Neutrophil (primary cell): ENCODE measurements around the gene BMPR1B.
"Not testable (repeated sequence)": the region's sequence is repeated elsewhere in the genome, so short reads cannot be mapped to it uniquely, and the experiment has no call there.

ENCODE experiments used
- H3K27ac ChIP-seq: fragments of 200-600 bp; sonication (generic); 2 replicates; pipeline ENCODE4 v1.5.1; 2016; ENCODE audit warnings: mild to moderate bottlenecking, moderate library complexity
- H3K27me3 ChIP-seq: fragments of 200-600 bp; sonication (generic); 2 replicates; pipeline ENCODE4 v1.6.0; 2016; ENCODE audit warnings: mild to moderate bottlenecking
- H3K36me3 ChIP-seq: fragments of 200-600 bp; sonication (generic); 2 replicates; pipeline ENCODE4 v1.5.1; 2017
- H3K4me1 ChIP-seq, 2 experiments: fragments of 200-600 bp in 1 of 2; sonication (generic) in 1 of 2; 1 replicate in 1 of 2; 2 replicates in 1 of 2; pipeline versions ENCODE4 v1.5.1 to v1.6.1; 2013 to 2016; ENCODE audit warnings: low read depth in 1 of 2, low read length in 1 of 2, mild to moderate bottlenecking in 1 of 2, moderate library complexity in 1 of 2; ENCODE audit not compliant: control insufficient read depth in 1 of 2, insufficient read depth in 1 of 2
- H3K4me3 ChIP-seq, 2 experiments: fragments of 200-600 bp in 1 of 2; sonication (generic) in 1 of 2; 1 replicate in 1 of 2; 2 replicates in 1 of 2; pipeline ENCODE4 v1.5.1; 2013 to 2016; ENCODE audit warnings: low read depth in 1 of 2, low read length in 1 of 2, mild to moderate bottlenecking in 1 of 2, moderate library complexity in 1 of 2
- H3K9me3 ChIP-seq: fragments of 200-600 bp; sonication (generic); 2 replicates; pipeline ENCODE4 v1.5.1; 2016
- TF ChIP-seq, protein P1 (sequence below): fragments of 200-600 bp; sonication (generic); IDR thresholded peaks from 2 replicates; pipeline ENCODE4 v1.5.1; 2016; ENCODE audit warnings: antibody characterized with exemption

The BMPR1B gene

DNA sequence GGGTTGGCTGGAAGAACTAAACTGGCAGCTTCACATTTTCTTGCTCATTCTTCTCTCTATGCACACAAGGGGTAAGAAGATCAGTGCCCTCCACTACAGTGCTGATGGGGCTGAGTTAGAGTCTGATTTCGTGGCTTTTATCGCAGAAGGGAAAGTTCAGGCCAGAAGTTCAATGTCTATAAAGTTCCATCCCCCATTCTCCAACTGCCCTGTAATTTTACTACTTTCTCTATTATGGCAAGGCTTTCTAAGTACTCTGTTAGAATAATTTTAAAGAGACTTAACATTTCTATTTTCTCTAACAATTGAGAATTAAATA is 293.9 kb downstream of the BMPR1B start:
- no peak overlapping the region for H3K27ac ChIP-seq
- no peaks in the 10 kb centered on the region for H3K9me3 ChIP-seq
- H3K4me3 ChIP-seq, result no peak overlapping the region
- no peaks in the 10 kb centered on the region for H3K27me3 ChIP-seq
- no peaks in the 10 kb centered on the region for H3K4me1 ChIP-seq
- no peaks in the 10 kb centered on the region for H3K36me3 ChIP-seq
- TF ChIP-seq, protein P1, sequence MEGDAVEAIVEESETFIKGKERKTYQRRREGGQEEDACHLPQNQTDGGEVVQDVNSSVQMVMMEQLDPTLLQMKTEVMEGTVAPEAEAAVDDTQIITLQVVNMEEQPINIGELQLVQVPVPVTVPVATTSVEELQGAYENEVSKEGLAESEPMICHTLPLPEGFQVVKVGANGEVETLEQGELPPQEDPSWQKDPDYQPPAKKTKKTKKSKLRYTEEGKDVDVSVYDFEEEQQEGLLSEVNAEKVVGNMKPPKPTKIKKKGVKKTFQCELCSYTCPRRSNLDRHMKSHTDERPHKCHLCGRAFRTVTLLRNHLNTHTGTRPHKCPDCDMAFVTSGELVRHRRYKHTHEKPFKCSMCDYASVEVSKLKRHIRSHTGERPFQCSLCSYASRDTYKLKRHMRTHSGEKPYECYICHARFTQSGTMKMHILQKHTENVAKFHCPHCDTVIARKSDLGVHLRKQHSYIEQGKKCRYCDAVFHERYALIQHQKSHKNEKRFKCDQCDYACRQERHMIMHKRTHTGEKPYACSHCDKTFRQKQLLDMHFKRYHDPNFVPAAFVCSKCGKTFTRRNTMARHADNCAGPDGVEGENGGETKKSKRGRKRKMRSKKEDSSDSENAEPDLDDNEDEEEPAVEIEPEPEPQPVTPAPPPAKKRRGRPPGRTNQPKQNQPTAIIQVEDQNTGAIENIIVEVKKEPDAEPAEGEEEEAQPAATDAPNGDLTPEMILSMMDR, result no peak

DNA sequence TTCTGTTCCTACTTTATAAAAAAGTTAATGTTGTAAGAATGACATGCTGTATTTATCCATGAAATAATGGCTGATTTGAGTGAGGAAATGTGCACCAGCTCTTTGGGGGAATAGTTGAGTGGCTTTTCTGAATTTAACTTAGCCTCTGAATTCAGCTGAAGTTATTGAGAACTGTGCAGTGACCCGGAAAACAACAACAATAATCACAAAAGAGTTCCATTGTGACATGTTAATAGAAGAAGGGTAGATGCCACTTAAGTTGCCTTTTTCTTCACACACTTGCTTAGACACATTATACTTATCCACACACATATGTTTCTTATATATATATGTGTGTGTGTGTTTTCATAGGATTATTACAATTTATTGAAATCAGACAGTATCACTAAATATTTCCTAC is 301.2 kb downstream of the BMPR1B start:
- Histone ChIP-seq H3K9me3 (no peaks in the 10 kb centered on the region), H3K27me3 (no peaks in the 10 kb centered on the region), H3K4me3 (no peak overlapping the region), H3K27ac (no peak overlapping the region), H3K36me3 (no peaks in the 10 kb centered on the region), H3K4me1 (no peaks in the 10 kb centered on the region)
- TF ChIP-seq, protein P1, result no peak

- H3K9me3 ChIP-seq, result no peaks in the 10 kb centered on the region
- H3K36me3 ChIP-seq, result no peaks in the 10 kb centered on the region
- no peaks in the 10 kb centered on the region for H3K27me3 ChIP-seq
- TF ChIP-seq, protein P1, result no peak
- H3K27ac ChIP-seq, result no peak overlapping the region
- no peaks in the 10 kb centered on the region for H3K4me1 ChIP-seq
- H3K4me3 ChIP-seq, result no peak overlapping the region
These were observed 301.9 kb downstream of the BMPR1B start for GRCh38 chr4:95059663-95060062.

GRCh38 chr4:95061220-95061619 is 303.5 kb downstream of the BMPR1B start:
- Histone ChIP-seq H3K27ac (no peak overlapping the region), H3K4me3 (no peak overlapping the region), H3K36me3 (no peaks in the 10 kb centered on the region), H3K27me3 (no peaks in the 10 kb centered on the region), H3K9me3 (no peaks in the 10 kb centered on the region), H3K4me1 (no peaks in the 10 kb centered on the region)
- TF ChIP-seq, protein P1, result no peak

- H3K4me3 ChIP-seq, result not testable (repeated sequence)
These were observed 304.0 kb downstream of the BMPR1B start for GRCh38 chr4:95061801-95062200.

DNA sequence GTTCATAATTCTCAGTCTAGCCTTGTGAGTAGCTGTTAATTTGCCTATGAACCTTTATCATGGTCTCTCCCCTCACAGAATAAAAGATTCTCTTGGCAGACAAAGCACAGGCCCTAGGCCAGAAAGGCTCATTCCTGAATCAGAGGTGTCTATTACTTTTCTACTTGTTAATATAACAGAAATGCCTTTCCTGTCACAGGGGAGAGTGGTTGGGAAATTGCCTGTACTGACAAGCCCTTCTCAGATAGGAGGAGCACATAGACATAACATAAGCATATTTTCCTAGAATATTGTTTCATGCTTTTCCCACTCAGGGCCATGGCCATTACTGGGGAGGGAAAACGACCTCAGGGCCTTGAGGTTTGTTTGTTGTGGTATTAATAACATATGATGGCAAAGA is 308.3 kb downstream of the BMPR1B start:
- H3K9me3 ChIP-seq, result no peaks in the 10 kb centered on the region
- H3K4me3 ChIP-seq, result no peak overlapping the region
- TF ChIP-seq, protein P1, result no peak
- no peaks in the 10 kb centered on the region for H3K4me1 ChIP-seq
- no peak overlapping the region for H3K27ac ChIP-seq
- no peaks in the 10 kb centered on the region for H3K36me3 ChIP-seq
- no peaks in the 10 kb centered on the region for H3K27me3 ChIP-seq

More at GRCh38 chr4:95061801-95062200, 304.0 kb downstream of the BMPR1B start:
- not testable (repeated sequence) for H3K27me3 ChIP-seq, H3K4me1 ChIP-seq, H3K36me3 ChIP-seq, H3K9me3 ChIP-seq, H3K27ac ChIP-seq
